ENCODE data around the gene OTUB1.

The OTUB1 gene

DNA sequence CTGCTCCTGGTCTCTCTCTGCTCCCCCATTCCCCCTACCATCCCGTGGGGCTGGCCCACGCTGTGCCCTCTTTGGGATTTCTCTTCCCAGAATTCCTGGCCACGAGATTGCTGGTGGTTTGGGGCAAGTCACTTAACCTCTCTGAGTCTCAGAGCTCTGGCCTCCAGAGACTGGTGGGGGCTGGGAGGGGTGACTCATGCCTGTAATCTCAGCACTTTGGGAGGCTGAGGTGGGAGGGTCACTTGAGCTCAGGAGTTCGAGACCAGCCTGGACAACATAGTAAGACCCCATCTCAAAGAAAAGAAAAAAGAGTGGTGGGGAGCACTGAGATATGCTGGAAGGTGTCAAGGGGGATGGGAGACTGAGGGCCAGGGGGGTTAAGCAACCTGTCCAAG, 18.3 kb downstream of the OTUB1 start:
- DNase-seq (ENCODE audit: low read depth in 2 of 2, low spot score in 1 of 2): no peak

- no peak for DNase-seq (ENCODE audit: low read depth in 2 of 2, low spot score in 1 of 2)
These were observed 19.5 kb downstream of the OTUB1 start for GRCh38 chr11:64005691-64006090.

GRCh38 chr11:64006398-64006797, 20.2 kb downstream of the OTUB1 start:
- DNase-seq (ENCODE audit: low read depth in 2 of 2, low spot score in 1 of 2): no peak

GRCh38 chr11:64007160-64007628, 21.0 kb downstream of the OTUB1 start:
- no peak for DNase-seq (ENCODE audit: low read depth in 2 of 2, low spot score in 1 of 2)

GRCh38 chr11:64007629-64008282, 21.5 kb downstream of the OTUB1 start:
- no peak for DNase-seq (ENCODE audit: low read depth in 2 of 2, low spot score in 1 of 2)

- DNase-seq (ENCODE audit: low read depth in 2 of 2, low spot score in 1 of 2): no peak
These were observed 22.2 kb downstream of the OTUB1 start for GRCh38 chr11:64008283-64008913.

GRCh38 chr11:64008914-64009633, 22.8 kb downstream of the OTUB1 start:
- DNase-seq (ENCODE audit: low read depth in 2 of 2, low spot score in 1 of 2): no peak

DNA sequence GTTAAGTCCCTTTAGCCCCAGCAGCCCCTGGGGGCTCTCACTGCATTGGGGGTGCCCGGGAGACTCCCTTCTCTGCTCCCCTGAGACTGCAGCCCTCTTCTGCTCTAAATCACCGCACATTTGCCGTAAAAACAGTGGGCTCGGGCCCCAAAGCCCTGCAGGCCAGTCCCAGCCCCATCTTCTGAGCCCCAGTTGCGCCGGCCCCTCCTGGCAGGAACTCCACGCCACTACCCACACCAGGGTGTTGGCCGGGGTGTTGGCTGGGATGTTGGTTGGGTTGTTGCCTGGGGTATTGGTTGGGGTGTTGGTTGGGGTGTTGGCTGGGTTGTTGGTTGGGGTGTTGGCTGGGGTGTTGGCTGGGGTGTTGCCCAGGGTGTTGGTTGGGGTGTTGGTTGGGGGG, 23.5 kb downstream of the OTUB1 start:
- no peak for DNase-seq (ENCODE audit: low read depth in 2 of 2, low spot score in 1 of 2)

DNA sequence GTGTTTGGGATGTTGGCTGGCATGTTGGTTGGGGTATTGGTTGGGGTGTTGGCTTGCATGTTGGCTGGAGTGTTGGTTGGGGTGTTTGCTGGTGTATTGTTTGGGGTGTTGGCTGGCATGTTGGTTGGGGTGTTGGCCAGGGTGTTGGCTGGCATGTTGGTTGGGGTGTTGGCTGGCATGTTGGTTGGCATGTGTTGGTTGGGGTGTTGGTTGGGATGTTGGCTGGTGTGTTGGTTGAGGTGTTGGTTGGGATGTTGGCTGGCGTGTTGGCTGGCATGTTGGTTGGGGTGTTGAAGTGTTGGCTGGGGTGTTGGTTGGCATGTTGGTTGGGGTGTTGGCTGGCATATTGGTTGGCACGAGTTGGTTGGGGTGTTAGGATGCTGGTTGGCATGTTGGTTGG, 24.5 kb downstream of the OTUB1 start:
- no peak for DNase-seq (ENCODE audit: low read depth in 2 of 2, low spot score in 1 of 2)

GRCh38 chr11:64011371-64011770, 25.1 kb downstream of the OTUB1 start:
- no peak for DNase-seq (ENCODE audit: low read depth in 2 of 2, low spot score in 1 of 2)

- DNase-seq (ENCODE audit: low read depth in 2 of 2, low spot score in 1 of 2): no peak
These were observed 27.1 kb downstream of the OTUB1 start for GRCh38 chr11:64013141-64013896.

DNA sequence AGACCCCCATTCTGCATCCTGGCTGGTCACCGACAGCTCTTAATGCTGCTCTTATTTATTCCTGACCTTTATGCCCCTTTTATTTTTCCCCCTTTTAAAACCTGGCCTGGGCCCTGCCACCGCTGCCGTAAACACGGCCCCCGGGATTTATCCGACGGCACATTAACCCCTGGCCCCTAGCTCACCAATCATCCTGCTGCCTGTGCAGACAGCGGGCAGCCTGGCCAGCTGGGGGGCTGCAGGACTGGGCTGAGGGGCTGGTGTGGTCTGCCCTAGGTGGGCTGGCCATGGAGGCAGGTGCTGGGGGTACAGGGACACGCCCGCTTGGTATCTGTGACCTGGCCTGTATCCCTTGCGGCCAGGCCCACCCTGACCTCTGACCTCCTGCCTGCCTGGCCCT, 28.1 kb downstream of the OTUB1 start:
- no peak for DNase-seq (ENCODE audit: low read depth in 2 of 2, low spot score in 1 of 2)

- no peak for DNase-seq (ENCODE audit: low read depth in 2 of 2, low spot score in 1 of 2)
These were observed 29.3 kb downstream of the OTUB1 start for GRCh38 chr11:64015510-64015909.

- DNase-seq (ENCODE audit: low read depth in 2 of 2, low spot score in 1 of 2): no peak
These were observed 30.0 kb downstream of the OTUB1 start for GRCh38 chr11:64015935-64016845.

- DNase-seq (ENCODE audit: low read depth in 2 of 2, low spot score in 1 of 2): no peak
These were observed 31.6 kb downstream of the OTUB1 start for GRCh38 chr11:64017945-64018224.

- DNase-seq (ENCODE audit: low read depth in 2 of 2, low spot score in 1 of 2): no peak
These were observed 32.1 kb downstream of the OTUB1 start for GRCh38 chr11:64018310-64018709.

- no peak for DNase-seq (ENCODE audit: low read depth in 2 of 2, low spot score in 1 of 2)
These were observed 33.1 kb downstream of the OTUB1 start for GRCh38 chr11:64019106-64020037.

DNA sequence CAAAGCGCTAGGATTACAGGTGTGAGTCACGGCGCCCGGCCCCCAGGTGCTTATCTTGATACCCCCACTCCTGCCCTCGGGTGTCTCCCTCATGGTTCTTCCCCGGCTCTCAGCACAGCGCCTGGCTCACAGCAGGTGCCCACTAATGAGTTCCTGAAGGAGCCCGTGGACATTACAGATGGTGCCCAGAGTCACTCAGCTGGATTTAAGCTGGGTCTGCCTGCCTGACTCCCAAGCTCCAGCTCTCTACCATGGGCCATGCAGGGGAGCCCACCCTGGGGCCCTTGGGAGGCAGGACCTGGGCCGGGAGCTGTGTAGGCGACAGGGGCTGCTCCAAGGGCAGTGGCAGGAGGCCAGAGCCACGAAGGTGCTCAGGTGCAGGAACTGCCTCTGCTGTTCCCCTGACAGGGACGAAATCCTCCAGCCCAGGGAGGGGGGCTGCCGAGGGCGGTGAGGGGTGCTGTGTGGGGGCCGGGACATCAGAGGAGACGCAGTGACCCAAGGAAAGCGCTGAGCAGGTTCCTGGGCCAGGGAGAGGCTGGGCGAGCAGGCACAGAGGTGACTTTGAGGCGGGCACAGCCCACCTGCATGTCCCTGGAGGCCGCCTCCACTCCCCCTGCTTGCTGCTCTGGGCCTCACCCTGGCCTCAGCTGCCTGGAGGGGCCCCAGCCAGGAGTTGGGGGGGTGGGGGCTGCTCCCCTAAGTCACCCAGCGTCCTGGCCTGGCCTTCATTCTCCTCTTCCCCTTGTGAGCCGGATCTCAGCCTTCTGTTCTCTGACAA, 34.9 kb downstream of the OTUB1 start:
- no peak for DNase-seq (ENCODE audit: low read depth in 2 of 2, low spot score in 1 of 2)

- no peak for DNase-seq (ENCODE audit: low read depth in 2 of 2, low spot score in 1 of 2)
These were observed 35.5 kb downstream of the OTUB1 start for GRCh38 chr11:64021757-64022093.

All from stimulated activated CD8-positive, alpha-beta memory T cell treated with anti-CD3 and anti-CD28 coated beads, Interleukin-4, amount 100 ng/mL, for 4 hours (primary cell).